ENCODE measurements around the gene CHST11.

- no peak for TF ChIP-seq YY1 (IDR thresholded peaks at IDR 0.05; ENCODE audit: insufficient read depth, insufficient read length)
- no peak for TF ChIP-seq ZNF274 (IDR thresholded peaks at IDR 0.05; ENCODE audit: low read depth, low read length)
These were observed 30.4 kb downstream of the CHST11 start for GRCh38 chr12:104486943-104487819.

Data from NT2/D1 (cell line).